T-helper 2 cell treated with Interferon-gamma antibody and Interleukin-4, amounts not matched to agents 100 ng/mL and 5 ng/mL, for 36 hours (primary cell): Measurements from ENCODE around the gene MYO1D. TPM values are rescaled to one million over a fixed set of nuclear protein-coding genes. Genes with fewer than 3 reads are reported as not detected.

Experiments
- intact Hi-C: fragments of 100-400 bp; cut with micrococcal nuclease; formaldehyde crosslinking; loops from one replicate; pipeline ENCODE4 v1.15.1; 2023
- total RNA-seq: library from RNA; stranded (reverse); gene quantifications from 2 replicates; pipeline ENCODE4 v1.2.3, GENCODE V29; 2022

MYO1D gene
- total RNA-seq, 1 donor from 2014 or later = 9.3 TPM

GRCh38 chr17:32784113-32784512 is 92.8 kb downstream of the MYO1D start:
- intact Hi-C loops = no loop called here

- intact Hi-C loops = loop anchor here (1.0 kb wide), 4 partner anchors 94 to 215 kb away; partner anchors contain the start of gene MYO1D
Measured at GRCh38 chr17:32783602-32784001, 93.3 kb downstream of the MYO1D start.

GRCh38 chr17:32780721-32781120 is 96.2 kb downstream of the MYO1D start:
- intact Hi-C loops = no loop called here

GRCh38 chr17:32777922-32778321 is 99.0 kb downstream of the MYO1D start:
- intact Hi-C loops = no loop called here

- intact Hi-C loops = no loop called here
Measured at GRCh38 chr17:32777436-32777835, 99.5 kb downstream of the MYO1D start.

GRCh38 chr17:32774695-32775084 is 102.2 kb downstream of the MYO1D start:
- intact Hi-C loops = no loop called here

GRCh38 chr17:32773856-32774694 is 102.8 kb downstream of the MYO1D start:
- intact Hi-C loops = no loop called here

- intact Hi-C loops = no loop called here
Measured at GRCh38 chr17:32772453-32773025, 104.4 kb downstream of the MYO1D start.

- intact Hi-C loops = no loop called here
Measured at GRCh38 chr17:32771396-32771795, 105.5 kb downstream of the MYO1D start.

- intact Hi-C loops = no loop called here
Measured at GRCh38 chr17:32769846-32770245, 107.1 kb downstream of the MYO1D start.

GRCh38 chr17:32763855-32764439 is 113.0 kb downstream of the MYO1D start:
- intact Hi-C loops = no loop called here

GRCh38 chr17:32759476-32759875 is 117.4 kb downstream of the MYO1D start:
- intact Hi-C loops = no loop called here

- intact Hi-C loops = no loop called here
Measured at GRCh38 chr17:32757963-32758362, 119.0 kb downstream of the MYO1D start.

- intact Hi-C loops = no loop called here
Measured at GRCh38 chr17:32756696-32757095, 120.2 kb downstream of the MYO1D start.

GRCh38 chr17:32755045-32755805 is 121.7 kb downstream of the MYO1D start:
- intact Hi-C loops = loop anchor here (1.0 kb wide), 2 partner anchors 96 to 293 kb away; no protein-coding TSS in a partner anchor

- intact Hi-C loops = no loop called here
Measured at GRCh38 chr17:32752934-32753333, 124.0 kb downstream of the MYO1D start.

- intact Hi-C loops = no loop called here
Measured at GRCh38 chr17:32747856-32748255, 129.1 kb downstream of the MYO1D start.

- intact Hi-C loops = no loop called here
Measured at GRCh38 chr17:32746698-32747097, 130.2 kb downstream of the MYO1D start.

GRCh38 chr17:32746280-32746679 is 130.6 kb downstream of the MYO1D start:
- intact Hi-C loops = no loop called here

GRCh38 chr17:32742681-32743538 is 134.0 kb downstream of the MYO1D start:
- intact Hi-C loops = no loop called here

GRCh38 chr17:32741381-32741780 is 135.5 kb downstream of the MYO1D start:
- intact Hi-C loops = no loop called here
